ENCODE results near the gene CEND1. TPM values are rescaled to one million over a fixed set of nuclear protein-coding genes. Genes with fewer than 3 reads are reported as not detected.

CEND1 gene
- polyA plus RNA-seq, 1 donor from 2014 or later, result 11.8 TPM

DNA sequence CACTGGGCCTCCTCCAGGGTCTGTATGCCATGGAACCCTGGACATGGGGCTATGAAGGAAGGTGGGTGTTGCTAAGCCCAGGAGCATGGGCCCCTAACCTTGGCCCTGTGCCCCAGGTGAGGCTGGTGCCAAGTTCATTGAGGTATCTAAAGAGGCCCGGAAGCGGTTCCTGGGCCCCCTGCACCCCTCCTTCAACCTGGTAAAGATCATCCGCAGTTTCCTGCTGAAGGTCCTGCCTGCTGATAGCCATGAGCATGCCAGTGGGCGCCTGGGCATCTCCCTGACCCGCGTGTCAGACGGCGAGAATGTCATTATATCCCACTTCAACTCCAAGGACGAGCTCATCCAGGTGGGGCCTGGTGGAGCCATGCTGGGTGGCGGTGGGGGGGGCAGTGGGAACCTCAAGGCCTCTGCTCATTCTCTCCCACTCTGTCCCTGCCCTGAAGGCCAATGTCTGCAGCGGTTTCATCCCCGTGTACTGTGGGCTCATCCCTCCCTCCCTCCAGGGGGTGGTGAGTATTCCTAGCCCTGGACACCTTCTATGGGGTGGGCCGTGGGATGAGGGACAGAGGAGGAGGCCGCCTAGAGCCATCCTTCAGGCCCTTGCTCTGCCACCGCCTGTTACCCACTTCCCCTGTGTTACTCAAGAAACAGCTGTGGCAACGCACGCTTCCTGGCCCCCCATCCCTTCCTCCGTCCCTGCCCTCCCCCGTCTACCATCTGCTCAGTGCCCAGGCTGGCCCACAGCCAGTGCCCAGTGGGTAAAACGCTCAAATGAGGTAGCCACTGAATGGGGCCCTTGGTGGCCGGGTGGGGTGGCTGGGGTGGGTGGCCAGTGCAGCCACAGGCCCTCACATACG is 31.9 kb upstream of the CEND1 start:
- Histone ChIP-seq H3K27me3 (ENCODE audit: insufficient read depth, low read depth, low read length) (peaks cover 9% of the 10 kb centered on the region), H3K4me3 (ENCODE audit: low read length) (no peak overlapping the region), H2AFZ (ENCODE audit: low read depth, low read length) (no peak overlapping the region), H3K9me2 (ENCODE audit: insufficient read depth, low read length) (no peaks in the 10 kb centered on the region), H3K27ac (ENCODE audit: low read length) (no peak overlapping the region), H4K20me1 (ENCODE audit: insufficient read depth) (no peaks in the 10 kb centered on the region), H3K9me3 (ENCODE audit: low read length) (no peaks in the 10 kb centered on the region), H3K4me2 (ENCODE audit: low read length) (no peak overlapping the region), H3K79me2 (replicated peaks; ENCODE audit: insufficient read depth, low read length) (peaks cover 3% of the 10 kb centered on the region), H3K36me3 (ENCODE audit: insufficient read depth, low read length) (no peaks in the 10 kb centered on the region), H3K9ac (ENCODE audit: low read length) (no peak overlapping the region), H3F3A (ENCODE audit: insufficient read depth, low read length, poor library complexity, severe bottlenecking) (no peaks in the 10 kb centered on the region)
- TF ChIP-seq, protein P1, sequence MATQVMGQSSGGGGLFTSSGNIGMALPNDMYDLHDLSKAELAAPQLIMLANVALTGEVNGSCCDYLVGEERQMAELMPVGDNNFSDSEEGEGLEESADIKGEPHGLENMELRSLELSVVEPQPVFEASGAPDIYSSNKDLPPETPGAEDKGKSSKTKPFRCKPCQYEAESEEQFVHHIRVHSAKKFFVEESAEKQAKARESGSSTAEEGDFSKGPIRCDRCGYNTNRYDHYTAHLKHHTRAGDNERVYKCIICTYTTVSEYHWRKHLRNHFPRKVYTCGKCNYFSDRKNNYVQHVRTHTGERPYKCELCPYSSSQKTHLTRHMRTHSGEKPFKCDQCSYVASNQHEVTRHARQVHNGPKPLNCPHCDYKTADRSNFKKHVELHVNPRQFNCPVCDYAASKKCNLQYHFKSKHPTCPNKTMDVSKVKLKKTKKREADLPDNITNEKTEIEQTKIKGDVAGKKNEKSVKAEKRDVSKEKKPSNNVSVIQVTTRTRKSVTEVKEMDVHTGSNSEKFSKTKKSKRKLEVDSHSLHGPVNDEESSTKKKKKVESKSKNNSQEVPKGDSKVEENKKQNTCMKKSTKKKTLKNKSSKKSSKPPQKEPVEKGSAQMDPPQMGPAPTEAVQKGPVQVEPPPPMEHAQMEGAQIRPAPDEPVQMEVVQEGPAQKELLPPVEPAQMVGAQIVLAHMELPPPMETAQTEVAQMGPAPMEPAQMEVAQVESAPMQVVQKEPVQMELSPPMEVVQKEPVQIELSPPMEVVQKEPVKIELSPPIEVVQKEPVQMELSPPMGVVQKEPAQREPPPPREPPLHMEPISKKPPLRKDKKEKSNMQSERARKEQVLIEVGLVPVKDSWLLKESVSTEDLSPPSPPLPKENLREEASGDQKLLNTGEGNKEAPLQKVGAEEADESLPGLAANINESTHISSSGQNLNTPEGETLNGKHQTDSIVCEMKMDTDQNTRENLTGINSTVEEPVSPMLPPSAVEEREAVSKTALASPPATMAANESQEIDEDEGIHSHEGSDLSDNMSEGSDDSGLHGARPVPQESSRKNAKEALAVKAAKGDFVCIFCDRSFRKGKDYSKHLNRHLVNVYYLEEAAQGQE (IDR thresholded peaks at IDR 0.05; ENCODE audit: borderline replicate concordance), result no peak
- no peak for TF ChIP-seq POLR2AphosphoS5 (IDR thresholded peaks at IDR 0.05)
- TF ChIP-seq SMC3 (conservative IDR thresholded peaks at IDR 0.05; ENCODE audit: poor library complexity), result no peak
- TF ChIP-seq, protein P2, sequence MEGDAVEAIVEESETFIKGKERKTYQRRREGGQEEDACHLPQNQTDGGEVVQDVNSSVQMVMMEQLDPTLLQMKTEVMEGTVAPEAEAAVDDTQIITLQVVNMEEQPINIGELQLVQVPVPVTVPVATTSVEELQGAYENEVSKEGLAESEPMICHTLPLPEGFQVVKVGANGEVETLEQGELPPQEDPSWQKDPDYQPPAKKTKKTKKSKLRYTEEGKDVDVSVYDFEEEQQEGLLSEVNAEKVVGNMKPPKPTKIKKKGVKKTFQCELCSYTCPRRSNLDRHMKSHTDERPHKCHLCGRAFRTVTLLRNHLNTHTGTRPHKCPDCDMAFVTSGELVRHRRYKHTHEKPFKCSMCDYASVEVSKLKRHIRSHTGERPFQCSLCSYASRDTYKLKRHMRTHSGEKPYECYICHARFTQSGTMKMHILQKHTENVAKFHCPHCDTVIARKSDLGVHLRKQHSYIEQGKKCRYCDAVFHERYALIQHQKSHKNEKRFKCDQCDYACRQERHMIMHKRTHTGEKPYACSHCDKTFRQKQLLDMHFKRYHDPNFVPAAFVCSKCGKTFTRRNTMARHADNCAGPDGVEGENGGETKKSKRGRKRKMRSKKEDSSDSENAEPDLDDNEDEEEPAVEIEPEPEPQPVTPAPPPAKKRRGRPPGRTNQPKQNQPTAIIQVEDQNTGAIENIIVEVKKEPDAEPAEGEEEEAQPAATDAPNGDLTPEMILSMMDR (IDR thresholded peaks at IDR 0.05; ENCODE audit: poor library complexity, severe bottlenecking), result no peak
- TF ChIP-seq RAD21 (conservative IDR thresholded peaks at IDR 0.05), result no peak
- TF ChIP-seq MXI1 (conservative IDR thresholded peaks at IDR 0.05; ENCODE audit: poor library complexity, severe bottlenecking), result no peak
- no peak for TF ChIP-seq EP300 (conservative IDR thresholded peaks at IDR 0.05; ENCODE audit: poor library complexity, severe bottlenecking)
- TF ChIP-seq TAF1 (IDR thresholded peaks at IDR 0.05; ENCODE audit: low read depth), result no peak
- no peak for TF ChIP-seq EZH2 (IDR thresholded peaks at IDR 0.05; ENCODE audit: borderline replicate concordance, insufficient read depth, low read length, poor library complexity, severe bottlenecking)

DNA sequence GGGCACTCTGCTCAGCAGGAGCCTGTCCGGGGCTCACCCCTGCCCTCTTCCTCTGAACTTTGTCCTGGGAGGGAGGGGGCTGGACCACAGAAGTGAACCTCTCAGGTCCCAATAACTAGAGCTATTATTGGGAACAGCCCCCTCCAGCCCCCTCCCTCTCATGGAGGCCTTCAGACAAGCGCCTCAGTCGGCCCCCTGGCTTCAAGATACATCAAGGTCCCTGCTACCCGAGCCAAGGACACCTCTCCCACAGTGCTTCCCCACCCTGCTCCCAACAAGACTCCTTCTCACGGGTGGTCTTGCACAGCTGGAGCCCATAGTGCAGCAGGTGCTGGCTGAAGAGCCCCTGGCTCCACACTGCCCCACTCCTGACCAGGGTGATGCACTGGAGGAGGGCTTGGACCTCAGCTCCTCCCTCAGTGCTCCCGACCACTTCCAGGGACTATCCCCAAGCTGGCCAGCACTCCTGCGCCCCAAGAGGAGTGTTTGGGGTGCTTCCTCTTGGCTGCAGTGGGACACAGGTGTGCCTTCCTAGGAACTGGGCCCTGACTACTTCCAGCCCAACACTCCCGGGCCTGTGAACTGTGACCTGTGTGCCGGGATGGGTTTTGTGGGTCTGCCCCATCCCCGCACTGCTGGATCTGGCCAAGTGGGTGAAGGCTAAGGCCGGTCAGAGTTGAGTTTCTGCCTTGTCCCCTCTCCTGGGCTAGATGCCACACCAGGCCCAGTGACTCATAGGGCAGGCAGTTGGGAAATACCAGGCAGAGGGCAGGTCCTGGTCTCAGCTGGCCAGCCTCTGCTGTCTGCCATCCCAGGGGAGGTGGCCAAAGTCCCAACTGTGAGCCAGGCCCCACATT is 31.0 kb upstream of the CEND1 start:
- Histone ChIP-seq H2AFZ (ENCODE audit: low read depth, low read length) (no peak overlapping the region), H3K27me3 (ENCODE audit: insufficient read depth, low read depth, low read length) (peaks cover under 1% of the 10 kb centered on the region), H3K9me2 (ENCODE audit: insufficient read depth, low read length) (no peaks in the 10 kb centered on the region), H3K79me2 (replicated peaks; ENCODE audit: insufficient read depth, low read length) (peaks cover 3% of the 10 kb centered on the region), H4K20me1 (ENCODE audit: insufficient read depth) (no peaks in the 10 kb centered on the region), H3F3A (ENCODE audit: insufficient read depth, low read length, poor library complexity, severe bottlenecking) (no peaks in the 10 kb centered on the region), H3K4me3 (ENCODE audit: low read length) (peak overlapping the region; percentile 81), H3K27ac (ENCODE audit: low read length) (no peak overlapping the region), H3K4me2 (ENCODE audit: low read length) (peak overlapping the region; percentile 89), H3K36me3 (ENCODE audit: insufficient read depth, low read length) (no peaks in the 10 kb centered on the region), H3K9ac (ENCODE audit: low read length) (peak overlapping the region; percentile 69), H3K9me3 (ENCODE audit: low read length) (no peaks in the 10 kb centered on the region)
- no peak for TF ChIP-seq SMC3 (conservative IDR thresholded peaks at IDR 0.05; ENCODE audit: poor library complexity)
- no peak for TF ChIP-seq POLR2AphosphoS5 (IDR thresholded peaks at IDR 0.05)
- TF ChIP-seq EZH2 (IDR thresholded peaks at IDR 0.05; ENCODE audit: borderline replicate concordance, insufficient read depth, low read length, poor library complexity, severe bottlenecking), result no peak
- TF ChIP-seq RAD21 (conservative IDR thresholded peaks at IDR 0.05), result no peak
- TF ChIP-seq, protein P2 (IDR thresholded peaks at IDR 0.05; ENCODE audit: poor library complexity, severe bottlenecking), result no peak
- no peak for TF ChIP-seq EP300 (conservative IDR thresholded peaks at IDR 0.05; ENCODE audit: poor library complexity, severe bottlenecking)
- TF ChIP-seq TAF1 (IDR thresholded peaks at IDR 0.05; ENCODE audit: low read depth), result no peak
- TF ChIP-seq MXI1 (conservative IDR thresholded peaks at IDR 0.05; ENCODE audit: poor library complexity, severe bottlenecking), result no peak
- TF ChIP-seq, protein P1 (IDR thresholded peaks at IDR 0.05; ENCODE audit: borderline replicate concordance), result no peak
